Lower leg skin (tissue), 3 donors: ENCODE data around the gene KLHL14.

Experiments used
- POLR2A ChIP-seq, 2 donors: fragments of 450-650 bp; IDR thresholded peaks; one replicate each; pipeline ENCODE4 v1.6.1; 2016 to 2017; ENCODE audit warnings: antibody characterized with exemption in 2 of 2, mild to moderate bottlenecking in 1 of 2, moderate library complexity in 1 of 2
- TF ChIP-seq, protein P1 (sequence below), 3 donors: fragments of 450-650 bp; IDR thresholded peaks; one replicate each; pipeline ENCODE4 v1.5.1; 2016; ENCODE audit warnings: antibody characterized with exemption in 3 of 3, mild to moderate bottlenecking in 3 of 3, moderate library complexity in 2 of 3

DNA sequence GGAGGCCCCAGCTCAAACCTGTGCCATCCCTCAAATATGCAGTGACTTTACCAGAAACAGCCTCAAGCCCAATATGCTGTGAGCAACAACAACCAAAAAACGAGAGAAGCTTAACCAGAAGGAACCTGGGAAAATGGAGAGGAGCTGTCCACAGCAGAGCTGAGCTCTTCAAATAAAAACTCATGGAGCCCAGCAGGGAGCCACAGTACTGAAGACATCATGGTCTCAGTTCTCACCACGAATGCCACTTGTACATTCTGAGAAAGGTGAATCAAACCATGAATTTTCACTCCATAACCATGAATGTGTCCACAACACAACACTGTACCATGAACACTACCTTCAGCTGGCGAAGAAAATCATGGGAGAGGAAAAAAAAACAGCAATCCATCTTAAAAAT lies 50.5 kb downstream of the KLHL14 start:
- TF ChIP-seq, protein P1, sequence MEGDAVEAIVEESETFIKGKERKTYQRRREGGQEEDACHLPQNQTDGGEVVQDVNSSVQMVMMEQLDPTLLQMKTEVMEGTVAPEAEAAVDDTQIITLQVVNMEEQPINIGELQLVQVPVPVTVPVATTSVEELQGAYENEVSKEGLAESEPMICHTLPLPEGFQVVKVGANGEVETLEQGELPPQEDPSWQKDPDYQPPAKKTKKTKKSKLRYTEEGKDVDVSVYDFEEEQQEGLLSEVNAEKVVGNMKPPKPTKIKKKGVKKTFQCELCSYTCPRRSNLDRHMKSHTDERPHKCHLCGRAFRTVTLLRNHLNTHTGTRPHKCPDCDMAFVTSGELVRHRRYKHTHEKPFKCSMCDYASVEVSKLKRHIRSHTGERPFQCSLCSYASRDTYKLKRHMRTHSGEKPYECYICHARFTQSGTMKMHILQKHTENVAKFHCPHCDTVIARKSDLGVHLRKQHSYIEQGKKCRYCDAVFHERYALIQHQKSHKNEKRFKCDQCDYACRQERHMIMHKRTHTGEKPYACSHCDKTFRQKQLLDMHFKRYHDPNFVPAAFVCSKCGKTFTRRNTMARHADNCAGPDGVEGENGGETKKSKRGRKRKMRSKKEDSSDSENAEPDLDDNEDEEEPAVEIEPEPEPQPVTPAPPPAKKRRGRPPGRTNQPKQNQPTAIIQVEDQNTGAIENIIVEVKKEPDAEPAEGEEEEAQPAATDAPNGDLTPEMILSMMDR (IDR thresholded peaks at IDR 0.05), result no peak
- TF ChIP-seq POLR2A (IDR thresholded peaks at IDR 0.05), result no peak
